Psoas muscle (tissue), 8 donors: ENCODE measurements around the gene EVI5. TPM values are rescaled to one million over a fixed set of nuclear protein-coding genes. Genes with fewer than 3 reads are reported as not detected.
"Not testable (repeated sequence)": the region's sequence is repeated elsewhere in the genome, so short reads cannot be mapped to it uniquely, and the experiment has no call there.

ENCODE experiments used
- ATAC-seq, 4 donors: fragments of 200-7000 bp; cut with Tn5 transposase; one replicate each; pipeline ENCODE4 v1.9.1; 2020; ENCODE audit warnings: moderate library complexity in 3 of 4, mild to moderate bottlenecking in 2 of 4
- DNase-seq, 2 donors: peaks; one replicate each; pipeline ENCODE4 v3.0.0-alpha.2; 2020
- H3K27ac ChIP-seq: fragments of 200-600 bp; one replicate; pipeline ENCODE4 v1.8.0; 2022
- H3K27me3 ChIP-seq, 3 donors: fragments of 200-600 bp in 1 of 3; one replicate each; pipeline versions ENCODE4 v1.6.1 to v1.8.0; 2013 to 2022; ENCODE audit warnings: low read length in 2 of 3, mild to moderate bottlenecking in 2 of 3, moderate library complexity in 1 of 3; ENCODE audit not compliant: insufficient read depth in 3 of 3
- H3K36me3 ChIP-seq, 2 donors: fragments of 200-600 bp in 1 of 2; one replicate each; pipeline versions ENCODE4 v1.6.1 to v1.8.0; 2013 to 2022; ENCODE audit warnings: low read depth in 1 of 2, mild to moderate bottlenecking in 1 of 2, moderate library complexity in 1 of 2; ENCODE audit not compliant: insufficient read depth in 1 of 2
- H3K4me1 ChIP-seq: fragments of 200-600 bp; one replicate; pipeline ENCODE4 v1.8.0; 2022
- H3K4me3 ChIP-seq: fragments of 200-600 bp; one replicate; pipeline ENCODE4 v1.8.0; 2022; ENCODE audit warnings: mild to moderate bottlenecking
- H3K9me3 ChIP-seq: fragments of 200-600 bp; one replicate; pipeline ENCODE4 v1.8.0; 2022
- CTCF ChIP-seq: fragments of 200-600 bp; IDR thresholded peaks from one replicate; pipeline ENCODE4 v1.8.0; 2022; ENCODE audit warnings: antibody characterized with exemption
- WGBS, 3 donors: extraction: QIAGEN DNeasy Blood & Tissue Kit; methylation state at CpG; one replicate each; pipeline versions ENCODE4 v1.1.6 to v1.1.7; 2013; 5-methylcytosine and 5-hydroxymethylcytosine counted together
- intact Hi-C, 2 donors: fragments of 100-400 bp; cut with DNase I; formaldehyde crosslinking; loops; one replicate each; pipeline versions ENCODE4 v1.11.0 to v1.14.2; 2022
- polyA plus RNA-seq, 3 donors: library from polyadenylated mRNA; stranded (reverse); fragments of 200-250 nt; gene quantifications; one replicate each; pipeline ENCODE4 v1.2.3, GENCODE V29; 2013
- total RNA-seq, 4 donors: library from RNA; stranded (reverse); fragmentation: NEBNext Ultra II Directional in 2 of 4; extraction: Animal tissue kit (Norgen Biotek cat#: 25700) in 2 of 4; gene quantifications; one replicate each; pipeline versions ENCODE4 v1.2.1 to v1.2.4, GENCODE V29; 2021 to 2023
- donor health status: healthy with polysubstance abuse.
- donor health status: DM: no; HTN: no; CAD: no; lungs with moderate emphysema.
- donor health status: Bipolar disorder and iron deficiency.
- donor health status: healthy.
- donor health status: DM: yes; HTN: yes; CAD: no.
- donor health status: DM: no; HTN: no; CAD: no.
- donor health status: DM: no; HTN: no; CAD: no.
- donor health status: DM: yes; HTN: yes; CAD: no.

Gene EVI5
- total and polyA plus RNA-seq, 7 donors: 2.3 to 15.9 (median 6.3) TPM

- 45 to 57% (median 46%) methylated on average over 14 of the region's 14 CpGs for WGBS, 3 donors
- H3K27ac ChIP-seq: peak overlapping the region; percentile 97
- DNase-seq (peak; percentile 26 to 53), ATAC-seq (peak in 1 of 4 donors; percentile 30)
- H3K27me3 ChIP-seq, H3K36me3 ChIP-seq, H3K9me3 ChIP-seq, intact Hi-C loops: not testable (repeated sequence)
- peak overlapping the region; percentile 88 for H3K4me3 ChIP-seq
- peaks cover 11% of the 10 kb centered on the region for H3K4me1 ChIP-seq
- peak; percentile 16 for TF ChIP-seq CTCF
Measured at GRCh38 chr1:92783550-92783949, 1.4 kb downstream of the EVI5 start.

- H3K4me3 ChIP-seq: no peak overlapping the region
- no peak overlapping the region for H3K27ac ChIP-seq
- TF ChIP-seq CTCF: no peak
- intact Hi-C loops: no loop called here
- H3K36me3 ChIP-seq: no peaks in the 10 kb centered on the region
- WGBS, 3 donors: 76 to 81% (median 76%) methylated on average over 1 of the region's 1 CpG
- no peaks in the 10 kb centered on the region for H3K9me3 ChIP-seq
- no peaks in the 10 kb centered on the region for H3K27me3 ChIP-seq
- ATAC-seq: no peak
- no peak for DNase-seq
- H3K4me1 ChIP-seq: peaks cover 17% of the 10 kb centered on the region
Measured at GRCh38 chr1:92778376-92778775, 6.5 kb downstream of the EVI5 start.

DNA sequence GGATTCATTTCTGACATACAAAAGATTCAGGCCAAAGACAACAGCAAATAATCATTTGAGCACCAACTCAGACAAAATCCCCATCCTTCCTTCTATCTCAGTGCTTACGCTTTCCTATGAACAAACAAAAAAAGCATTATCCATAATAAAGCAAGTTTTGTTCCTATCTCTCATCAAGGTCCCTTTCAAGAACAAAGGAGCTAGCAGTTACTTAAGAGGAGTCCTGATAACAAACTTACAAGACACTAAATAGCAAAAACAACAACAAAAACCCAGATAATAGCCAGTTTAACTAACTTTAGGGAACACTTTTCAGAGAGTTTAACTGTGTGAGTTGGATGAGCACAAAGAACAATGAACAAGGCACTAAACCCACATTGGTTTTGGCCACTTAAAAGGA lies 10.5 kb downstream of the EVI5 start:
- Histone ChIP-seq H3K9me3 (no peaks in the 10 kb centered on the region), H3K27me3 (no peaks in the 10 kb centered on the region), H3K4me1 (peaks cover 6% of the 10 kb centered on the region), H3K36me3 (no peaks in the 10 kb centered on the region), H3K27ac (no peak overlapping the region), H3K4me3 (no peak overlapping the region)
- WGBS, 3 donors: 86 to 100% (median 95%) methylated on average over 1 of the region's 1 CpG
- intact Hi-C loops: no loop called here
- no peak for DNase-seq
- TF ChIP-seq CTCF: no peak
- ATAC-seq: no peak

DNA sequence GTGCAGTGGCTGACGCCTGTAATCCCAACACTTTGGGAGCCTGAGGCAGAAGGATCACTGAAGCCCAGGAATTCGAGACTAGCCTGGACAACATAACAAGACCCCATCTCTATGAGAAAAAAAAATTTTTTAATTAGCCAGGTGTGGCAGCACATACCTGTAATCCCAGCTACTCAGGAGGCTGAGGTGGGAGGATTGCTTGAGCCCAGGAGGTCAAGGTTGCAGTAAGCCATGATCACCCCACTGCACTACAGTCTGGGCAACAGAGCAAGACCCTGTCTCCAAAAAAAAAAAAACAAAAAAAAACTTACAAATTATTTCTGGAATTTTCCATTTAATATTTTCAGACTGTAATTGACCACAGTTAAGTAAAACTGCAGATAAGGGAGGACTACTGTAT lies 11.2 kb downstream of the EVI5 start:
- H3K4me1 ChIP-seq, H3K27me3 ChIP-seq, intact Hi-C loops, H3K4me3 ChIP-seq, ATAC-seq, H3K9me3 ChIP-seq, H3K36me3 ChIP-seq, H3K27ac ChIP-seq, DNase-seq: not testable (repeated sequence)
- 95 to 100% (median 96%) methylated on average over 2 of the region's 2 CpGs for WGBS, 3 donors

- H3K27me3 ChIP-seq: no peaks in the 10 kb centered on the region
- no peak overlapping the region for H3K27ac ChIP-seq
- H3K4me3 ChIP-seq: no peak overlapping the region
- no peaks in the 10 kb centered on the region for H3K36me3 ChIP-seq
- H3K9me3 ChIP-seq: no peaks in the 10 kb centered on the region
- DNase-seq: no peak
- H3K4me1 ChIP-seq: peaks cover 3% of the 10 kb centered on the region
- TF ChIP-seq CTCF: no peak
- intact Hi-C loops: no loop called here
- no peak for ATAC-seq
- WGBS, 3 donors: 95% methylated on average over 3 of the region's 3 CpGs
Measured at GRCh38 chr1:92769856-92770255, 15.1 kb downstream of the EVI5 start.
